HG03520 (cell line): ENCODE results near the gene E2F2.

Experiments
- ATAC-seq: cut with Tn5 transposase; IDR thresholded peaks from one replicate; pipeline ENCODE4 v1.9.1; 2021; ENCODE audit warnings: mild to moderate bottlenecking, moderate library complexity; ENCODE audit not compliant: unreplicated experiment

E2F2 gene

GRCh38 chr1:23485002-23485332, 46.1 kb downstream of the E2F2 start:
- ATAC-seq = no peak

GRCh38 chr1:23484253-23485001, 46.6 kb downstream of the E2F2 start:
- ATAC-seq = no peak

- no peak for ATAC-seq
Measured at GRCh38 chr1:23483321-23484252, 47.4 kb downstream of the E2F2 start, which contains the start of gene ASAP3. Gene ASAP3 (minus strand): TSS chr1:23484179. CDS start chr1:23484133, 46 bp downstream.

GRCh38 chr1:23481904-23482303, 49.1 kb downstream of the E2F2 start:
- ATAC-seq = no peak

GRCh38 chr1:23481026-23481597, 49.9 kb downstream of the E2F2 start:
- no peak for ATAC-seq

GRCh38 chr1:23480187-23481025, 50.6 kb downstream of the E2F2 start:
- no peak for ATAC-seq

- ATAC-seq = no peak
Measured at GRCh38 chr1:23479666-23479941, 51.4 kb downstream of the E2F2 start.

- no peak for ATAC-seq
Measured at GRCh38 chr1:23478896-23479665, 52.0 kb downstream of the E2F2 start.

GRCh38 chr1:23477359-23478144, 53.5 kb downstream of the E2F2 start:
- ATAC-seq = no peak

- ATAC-seq = no peak
Measured at GRCh38 chr1:23475641-23476040, 55.4 kb downstream of the E2F2 start.

- no peak for ATAC-seq
Measured at GRCh38 chr1:23475134-23475628, 55.9 kb downstream of the E2F2 start.

GRCh38 chr1:23473037-23473800, 57.8 kb downstream of the E2F2 start:
- no peak for ATAC-seq

- ATAC-seq = no peak
Measured at GRCh38 chr1:23472351-23473036, 58.5 kb downstream of the E2F2 start.

GRCh38 chr1:23471473-23472075, 59.5 kb downstream of the E2F2 start:
- no peak for ATAC-seq

GRCh38 chr1:23470282-23471070, 60.6 kb downstream of the E2F2 start:
- ATAC-seq = no peak

- ATAC-seq = no peak
Measured at GRCh38 chr1:23469372-23469982, 61.6 kb downstream of the E2F2 start.
